ENCODE measurements around the gene MORC1. TPM values are rescaled to one million over a fixed set of nuclear protein-coding genes. Genes with fewer than 3 reads are reported as not detected.

MORC1 gene
- polyA plus RNA-seq, 1 donor from 2014 or later: not detected

- TF ChIP-seq TAF1 (IDR thresholded peaks at IDR 0.05; ENCODE audit: low read depth): no peak
- no peak for TF ChIP-seq MXI1 (conservative IDR thresholded peaks at IDR 0.05; ENCODE audit: poor library complexity, severe bottlenecking)
- TF ChIP-seq EZH2 (IDR thresholded peaks at IDR 0.05; ENCODE audit: borderline replicate concordance, insufficient read depth, low read length, poor library complexity, severe bottlenecking): no peak
- TF ChIP-seq REST (IDR thresholded peaks at IDR 0.05; ENCODE audit: borderline replicate concordance): no peak
- TF ChIP-seq EP300 (conservative IDR thresholded peaks at IDR 0.05; ENCODE audit: poor library complexity, severe bottlenecking): no peak
- no peak for TF ChIP-seq CTCF (IDR thresholded peaks at IDR 0.05; ENCODE audit: poor library complexity, severe bottlenecking)
- H4K20me1 ChIP-seq (ENCODE audit: insufficient read depth): no peaks in the 10 kb centered on the region
- H3K9me3 ChIP-seq (ENCODE audit: low read length): no peaks in the 10 kb centered on the region
- no peaks in the 10 kb centered on the region for H3K36me3 ChIP-seq (ENCODE audit: insufficient read depth, low read length)
- H2AFZ ChIP-seq (ENCODE audit: low read depth, low read length): no peak overlapping the region
- no peaks in the 10 kb centered on the region for H3K27me3 ChIP-seq (ENCODE audit: insufficient read depth, low read depth, low read length)
- H3K79me2 ChIP-seq (replicated peaks; ENCODE audit: insufficient read depth, low read length): no peaks in the 10 kb centered on the region
- no peaks in the 10 kb centered on the region for H3K9me2 ChIP-seq (ENCODE audit: insufficient read depth, low read length)
- no peak overlapping the region for H3K4me3 ChIP-seq (ENCODE audit: low read length)
- no peak overlapping the region for H3K27ac ChIP-seq (ENCODE audit: low read length)
- H3F3A ChIP-seq (ENCODE audit: insufficient read depth, low read length, poor library complexity, severe bottlenecking): no peaks in the 10 kb centered on the region
- H3K4me2 ChIP-seq (ENCODE audit: low read length): no peak overlapping the region
- H3K9ac ChIP-seq (ENCODE audit: low read length): no peak overlapping the region
Measured at GRCh38 chr3:109125902-109126301, 8.0 kb upstream of the MORC1 start.

- Histone ChIP-seq H2AFZ (ENCODE audit: low read depth, low read length) (no peak overlapping the region), H3K79me2 (replicated peaks; ENCODE audit: insufficient read depth, low read length) (no peaks in the 10 kb centered on the region), H3K36me3 (ENCODE audit: insufficient read depth, low read length) (no peaks in the 10 kb centered on the region), H3K4me3 (ENCODE audit: low read length) (no peak overlapping the region), H3K27ac (ENCODE audit: low read length) (no peak overlapping the region), H3K9me3 (ENCODE audit: low read length) (no peaks in the 10 kb centered on the region), H4K20me1 (ENCODE audit: insufficient read depth) (no peaks in the 10 kb centered on the region), H3F3A (ENCODE audit: insufficient read depth, low read length, poor library complexity, severe bottlenecking) (no peaks in the 10 kb centered on the region), H3K9me2 (ENCODE audit: insufficient read depth, low read length) (no peaks in the 10 kb centered on the region), H3K9ac (ENCODE audit: low read length) (no peak overlapping the region), H3K27me3 (ENCODE audit: insufficient read depth, low read depth, low read length) (no peaks in the 10 kb centered on the region), H3K4me2 (ENCODE audit: low read length) (no peak overlapping the region)
- no peak for TF ChIP-seq POLR2AphosphoS5 (IDR thresholded peaks at IDR 0.05)
- no peak for TF ChIP-seq TAF1 (IDR thresholded peaks at IDR 0.05; ENCODE audit: low read depth)
- no peak for TF ChIP-seq CTCF (IDR thresholded peaks at IDR 0.05; ENCODE audit: poor library complexity, severe bottlenecking)
- TF ChIP-seq RAD21 (conservative IDR thresholded peaks at IDR 0.05): no peak
- TF ChIP-seq REST (IDR thresholded peaks at IDR 0.05; ENCODE audit: borderline replicate concordance): no peak
- no peak for TF ChIP-seq EZH2 (IDR thresholded peaks at IDR 0.05; ENCODE audit: borderline replicate concordance, insufficient read depth, low read length, poor library complexity, severe bottlenecking)
- no peak for TF ChIP-seq EP300 (conservative IDR thresholded peaks at IDR 0.05; ENCODE audit: poor library complexity, severe bottlenecking)
Measured at GRCh38 chr3:109122690-109123089, 4.8 kb upstream of the MORC1 start.
